GM12892 (cell line): Measurements from ENCODE around the gene EGFLAM.

ENCODE experiments used
- POLR2A ChIP-seq: IDR thresholded peaks from 2 replicates; pipeline ENCODE4 v1.6.1; 2011; ENCODE audit warnings: low read depth, low read length, control low read depth
- TAF1 ChIP-seq: IDR thresholded peaks from 2 replicates; pipeline ENCODE4 v1.6.1; 2011; ENCODE audit warnings: low read depth, mild to moderate bottlenecking, control low read depth, low read length, borderline replicate concordance

GRCh38 chr5:38346593-38346992 lies 88.2 kb downstream of the EGFLAM start:
- no peak for TF ChIP-seq TAF1
- TF ChIP-seq POLR2A: no peak
